Measurements from ENCODE around the gene FRMD8.

DNA sequence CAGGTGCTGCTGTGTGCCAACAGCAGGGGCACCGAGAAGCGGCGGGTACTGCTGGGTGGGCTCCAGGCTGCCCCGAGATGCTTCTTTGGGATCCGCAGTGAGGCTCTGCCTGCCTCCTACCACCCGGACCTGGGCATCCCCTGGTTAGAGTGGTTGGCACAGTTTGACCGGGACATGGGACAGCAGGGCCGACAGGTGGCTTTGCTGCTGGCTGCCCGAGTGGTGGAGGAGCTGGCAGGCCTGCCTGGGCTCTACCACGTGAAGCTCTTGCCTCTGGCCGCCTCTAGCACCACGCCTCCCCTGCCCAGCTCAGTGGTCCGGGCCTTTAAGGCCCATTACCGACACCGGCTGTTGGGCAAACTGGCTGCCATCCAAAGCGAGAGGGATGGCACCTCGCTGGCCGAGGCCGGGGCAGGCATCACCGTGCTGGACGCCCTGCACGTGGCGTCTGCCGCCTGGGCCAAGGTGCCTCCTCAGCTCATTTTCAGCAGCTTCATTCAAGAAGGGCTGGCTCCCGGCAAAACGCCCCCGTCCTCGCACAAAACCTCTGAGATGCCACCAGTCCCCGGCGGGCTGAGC, 30.0 kb upstream of the FRMD8 start:
- TF ChIP-seq EZH2 (IDR thresholded peaks at IDR 0.05; ENCODE audit: borderline replicate concordance, low read length) = no peak
- TF ChIP-seq, protein P1, sequence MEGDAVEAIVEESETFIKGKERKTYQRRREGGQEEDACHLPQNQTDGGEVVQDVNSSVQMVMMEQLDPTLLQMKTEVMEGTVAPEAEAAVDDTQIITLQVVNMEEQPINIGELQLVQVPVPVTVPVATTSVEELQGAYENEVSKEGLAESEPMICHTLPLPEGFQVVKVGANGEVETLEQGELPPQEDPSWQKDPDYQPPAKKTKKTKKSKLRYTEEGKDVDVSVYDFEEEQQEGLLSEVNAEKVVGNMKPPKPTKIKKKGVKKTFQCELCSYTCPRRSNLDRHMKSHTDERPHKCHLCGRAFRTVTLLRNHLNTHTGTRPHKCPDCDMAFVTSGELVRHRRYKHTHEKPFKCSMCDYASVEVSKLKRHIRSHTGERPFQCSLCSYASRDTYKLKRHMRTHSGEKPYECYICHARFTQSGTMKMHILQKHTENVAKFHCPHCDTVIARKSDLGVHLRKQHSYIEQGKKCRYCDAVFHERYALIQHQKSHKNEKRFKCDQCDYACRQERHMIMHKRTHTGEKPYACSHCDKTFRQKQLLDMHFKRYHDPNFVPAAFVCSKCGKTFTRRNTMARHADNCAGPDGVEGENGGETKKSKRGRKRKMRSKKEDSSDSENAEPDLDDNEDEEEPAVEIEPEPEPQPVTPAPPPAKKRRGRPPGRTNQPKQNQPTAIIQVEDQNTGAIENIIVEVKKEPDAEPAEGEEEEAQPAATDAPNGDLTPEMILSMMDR (IDR thresholded peaks at IDR 0.05; ENCODE audit: low read length) = no peak

Data from OCI-LY1 (cell line).